ENCODE measurements around the gene NKG7.

DNA sequence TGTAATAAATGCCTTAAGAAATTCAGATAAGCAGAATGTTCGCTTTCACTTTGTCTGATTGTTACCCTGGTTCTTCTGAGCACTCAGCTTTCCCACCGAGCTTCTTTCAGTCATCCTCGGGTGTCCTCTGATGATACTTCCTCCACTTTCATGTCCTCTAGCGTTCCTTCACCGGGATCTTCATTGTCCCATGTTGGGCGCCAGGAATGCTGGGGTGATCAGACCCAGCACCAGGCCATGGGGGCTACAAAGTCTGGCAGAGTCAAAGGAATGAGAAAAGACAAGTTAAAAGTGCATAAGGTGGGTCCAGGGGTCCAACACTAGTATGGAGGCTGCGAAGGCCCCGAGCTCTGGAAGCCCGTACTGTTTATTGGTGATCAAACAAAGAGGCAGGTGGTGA, 29.7 kb upstream of the NKG7 start:
- TF ChIP-seq YY1 (IDR thresholded peaks at IDR 0.05; ENCODE audit: low read depth) (no peak), EGR1 (IDR thresholded peaks at IDR 0.05) (no peak), CEBPB (IDR thresholded peaks at IDR 0.05) (no peak), EP300 (IDR thresholded peaks at IDR 0.05; ENCODE audit: borderline replicate concordance) (no peak), ZBTB7A (IDR thresholded peaks at IDR 0.05; ENCODE audit: low read depth) (no peak)
- TF ChIP-seq, protein P1, sequence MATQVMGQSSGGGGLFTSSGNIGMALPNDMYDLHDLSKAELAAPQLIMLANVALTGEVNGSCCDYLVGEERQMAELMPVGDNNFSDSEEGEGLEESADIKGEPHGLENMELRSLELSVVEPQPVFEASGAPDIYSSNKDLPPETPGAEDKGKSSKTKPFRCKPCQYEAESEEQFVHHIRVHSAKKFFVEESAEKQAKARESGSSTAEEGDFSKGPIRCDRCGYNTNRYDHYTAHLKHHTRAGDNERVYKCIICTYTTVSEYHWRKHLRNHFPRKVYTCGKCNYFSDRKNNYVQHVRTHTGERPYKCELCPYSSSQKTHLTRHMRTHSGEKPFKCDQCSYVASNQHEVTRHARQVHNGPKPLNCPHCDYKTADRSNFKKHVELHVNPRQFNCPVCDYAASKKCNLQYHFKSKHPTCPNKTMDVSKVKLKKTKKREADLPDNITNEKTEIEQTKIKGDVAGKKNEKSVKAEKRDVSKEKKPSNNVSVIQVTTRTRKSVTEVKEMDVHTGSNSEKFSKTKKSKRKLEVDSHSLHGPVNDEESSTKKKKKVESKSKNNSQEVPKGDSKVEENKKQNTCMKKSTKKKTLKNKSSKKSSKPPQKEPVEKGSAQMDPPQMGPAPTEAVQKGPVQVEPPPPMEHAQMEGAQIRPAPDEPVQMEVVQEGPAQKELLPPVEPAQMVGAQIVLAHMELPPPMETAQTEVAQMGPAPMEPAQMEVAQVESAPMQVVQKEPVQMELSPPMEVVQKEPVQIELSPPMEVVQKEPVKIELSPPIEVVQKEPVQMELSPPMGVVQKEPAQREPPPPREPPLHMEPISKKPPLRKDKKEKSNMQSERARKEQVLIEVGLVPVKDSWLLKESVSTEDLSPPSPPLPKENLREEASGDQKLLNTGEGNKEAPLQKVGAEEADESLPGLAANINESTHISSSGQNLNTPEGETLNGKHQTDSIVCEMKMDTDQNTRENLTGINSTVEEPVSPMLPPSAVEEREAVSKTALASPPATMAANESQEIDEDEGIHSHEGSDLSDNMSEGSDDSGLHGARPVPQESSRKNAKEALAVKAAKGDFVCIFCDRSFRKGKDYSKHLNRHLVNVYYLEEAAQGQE (IDR thresholded peaks at IDR 0.05; ENCODE audit: low read depth), result no peak
- TF ChIP-seq, protein P2, sequence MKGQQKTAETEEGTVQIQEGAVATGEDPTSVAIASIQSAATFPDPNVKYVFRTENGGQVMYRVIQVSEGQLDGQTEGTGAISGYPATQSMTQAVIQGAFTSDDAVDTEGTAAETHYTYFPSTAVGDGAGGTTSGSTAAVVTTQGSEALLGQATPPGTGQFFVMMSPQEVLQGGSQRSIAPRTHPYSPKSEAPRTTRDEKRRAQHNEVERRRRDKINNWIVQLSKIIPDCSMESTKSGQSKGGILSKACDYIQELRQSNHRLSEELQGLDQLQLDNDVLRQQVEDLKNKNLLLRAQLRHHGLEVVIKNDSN (IDR thresholded peaks at IDR 0.05), result no peak
